Endodermal cell (in vitro differentiated cells): ENCODE results near the gene SMIM3. TPM values are rescaled to one million over a fixed set of nuclear protein-coding genes. Genes with fewer than 3 reads are reported as not detected.
"Not testable (repeated sequence)": the region's sequence is repeated elsewhere in the genome, so short reads cannot be mapped to it uniquely, and the experiment has no call there.

Experiments used
- DNase-seq: peaks from one replicate; pipeline ENCODE4 v3.0.0-alpha.2; 2017
- H3K27ac ChIP-seq: 2 replicates; pipeline ENCODE4 v1.5.1; 2013; ENCODE audit warnings: mild to moderate bottlenecking, low read depth, low read length, moderate library complexity
- H3K27me3 ChIP-seq: 2 replicates; pipeline ENCODE4 v1.6.1; 2013; ENCODE audit warnings: mild to moderate bottlenecking, low read length, moderate library complexity; ENCODE audit not compliant: insufficient read depth, control insufficient read depth, poor library complexity, severe bottlenecking
- H3K36me3 ChIP-seq: 2 replicates; pipeline ENCODE4 v1.7.0; 2013; ENCODE audit warnings: mild to moderate bottlenecking, low read length, moderate library complexity; ENCODE audit not compliant: control insufficient read depth, insufficient read depth
- H3K4me1 ChIP-seq: one replicate; pipeline ENCODE4 v1.7.0; 2013; ENCODE audit warnings: low read length; ENCODE audit not compliant: control insufficient read depth, insufficient read depth
- H3K4me3 ChIP-seq: 2 replicates; pipeline ENCODE4 v1.5.1; 2013; ENCODE audit warnings: mild to moderate bottlenecking, low read length, moderate library complexity
- H3K9ac ChIP-seq: 2 replicates; pipeline ENCODE4 v1.6.1; 2013; ENCODE audit warnings: mild to moderate bottlenecking, low read length, moderate library complexity; ENCODE audit not compliant: poor library complexity, severe bottlenecking; ENCODE audit errors: extremely low read depth
- H3K9me3 ChIP-seq: 2 replicates; pipeline ENCODE4 v1.6.1; 2013; ENCODE audit warnings: mild to moderate bottlenecking, low read length, moderate library complexity; ENCODE audit not compliant: control insufficient read depth
- H3K27ac Mint-ChIP-seq: 2 replicates; pipeline ENCODE4 v1.8.0; 2020; ENCODE audit warnings: mixed read lengths
- H3K27me3 Mint-ChIP-seq: 2 replicates; pipeline ENCODE4 v1.8.0; 2021; ENCODE audit warnings: mild to moderate bottlenecking, mixed read lengths; ENCODE audit not compliant: insufficient read depth
- H3K36me3 Mint-ChIP-seq: 2 replicates; pipeline ENCODE4 v1.8.0; 2020; ENCODE audit warnings: low read depth, mixed read lengths
- H3K4me1 Mint-ChIP-seq: 2 replicates; pipeline ENCODE4 v1.8.0; 2020; ENCODE audit warnings: mixed read lengths
- H3K4me3 Mint-ChIP-seq: 2 replicates; pipeline ENCODE4 v1.8.0; 2020; ENCODE audit warnings: mild to moderate bottlenecking, moderate library complexity, mixed read lengths
- H3K9me3 Mint-ChIP-seq: 2 replicates; pipeline ENCODE4 v1.8.0; 2020; ENCODE audit warnings: mild to moderate bottlenecking, mixed read lengths
- WGBS, 2 experiments: methylation state at CpG; one replicate each; pipeline versions ENCODE4 v1.1.5 to v1.1.7; 2013; ENCODE audit warnings: missing lambda C conversion rate in 2 of 2, mixed read lengths in 1 of 2; ENCODE audit not compliant: insufficient coverage in 1 of 2, insufficient read length in 1 of 2; 5-methylcytosine and 5-hydroxymethylcytosine counted together
- total RNA-seq, 2 donors: library from RNA; stranded (reverse); fragmentation: NEBNext Ultra II Directional in 1 of 2; extraction: Animal tissue kit (Norgen Biotek cat#: 25700) in 1 of 2; gene quantifications; 2 replicates in 1 of 2; 3 replicates in 1 of 2; pipeline ENCODE4 v1.2.1, GENCODE V29; 2021
- TF ChIP-seq, protein P1 (sequence below): fragments of 200-600 bp; sonication (generic); conservative IDR thresholded peaks from 2 replicates; pipeline ENCODE4 v1.5.0; 2021; ENCODE audit warnings: antibody characterized with exemption, mild to moderate bottlenecking

Gene SMIM3
- total RNA-seq, 2 donors from 2014 or later = 6.3 to 9.0 TPM

DNA sequence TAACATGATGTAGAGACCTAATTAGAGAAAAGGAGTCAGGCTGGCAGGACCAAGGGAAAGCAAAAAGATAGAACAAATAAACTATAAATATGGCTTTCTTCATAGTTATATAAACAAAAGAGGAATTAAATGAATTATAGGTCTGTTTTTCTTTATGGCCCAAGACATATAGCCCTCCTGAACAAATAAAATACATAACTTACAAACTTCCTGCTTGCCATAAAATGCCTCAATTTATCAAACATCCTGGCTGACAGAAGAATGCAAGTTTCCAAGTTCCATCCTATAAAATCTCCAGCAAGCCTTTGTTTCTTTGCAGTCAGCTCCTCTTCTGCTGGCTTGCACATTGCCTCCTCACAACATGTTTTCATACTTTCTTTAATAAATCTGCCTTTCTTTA is 36.5 kb downstream of the SMIM3 start:
- Mint-ChIP-seq H3K27me3 (peaks cover 7% of the 10 kb centered on the region), H3K36me3 (no peaks in the 10 kb centered on the region), H3K4me1 (peaks cover 5% of the 10 kb centered on the region), H3K27ac (no peak overlapping the region), H3K4me3 (no peak overlapping the region), H3K9me3 (peaks cover 30% of the 10 kb centered on the region)
- no peak overlapping the region for H3K27ac ChIP-seq
- H3K36me3 ChIP-seq = no peaks in the 10 kb centered on the region
- TF ChIP-seq, protein P1, sequence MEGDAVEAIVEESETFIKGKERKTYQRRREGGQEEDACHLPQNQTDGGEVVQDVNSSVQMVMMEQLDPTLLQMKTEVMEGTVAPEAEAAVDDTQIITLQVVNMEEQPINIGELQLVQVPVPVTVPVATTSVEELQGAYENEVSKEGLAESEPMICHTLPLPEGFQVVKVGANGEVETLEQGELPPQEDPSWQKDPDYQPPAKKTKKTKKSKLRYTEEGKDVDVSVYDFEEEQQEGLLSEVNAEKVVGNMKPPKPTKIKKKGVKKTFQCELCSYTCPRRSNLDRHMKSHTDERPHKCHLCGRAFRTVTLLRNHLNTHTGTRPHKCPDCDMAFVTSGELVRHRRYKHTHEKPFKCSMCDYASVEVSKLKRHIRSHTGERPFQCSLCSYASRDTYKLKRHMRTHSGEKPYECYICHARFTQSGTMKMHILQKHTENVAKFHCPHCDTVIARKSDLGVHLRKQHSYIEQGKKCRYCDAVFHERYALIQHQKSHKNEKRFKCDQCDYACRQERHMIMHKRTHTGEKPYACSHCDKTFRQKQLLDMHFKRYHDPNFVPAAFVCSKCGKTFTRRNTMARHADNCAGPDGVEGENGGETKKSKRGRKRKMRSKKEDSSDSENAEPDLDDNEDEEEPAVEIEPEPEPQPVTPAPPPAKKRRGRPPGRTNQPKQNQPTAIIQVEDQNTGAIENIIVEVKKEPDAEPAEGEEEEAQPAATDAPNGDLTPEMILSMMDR = no peak
- no peak overlapping the region for H3K4me3 ChIP-seq
- H3K9ac ChIP-seq = no peak overlapping the region
- H3K9me3 ChIP-seq = peaks cover 34% of the 10 kb centered on the region
- no peaks in the 10 kb centered on the region for H3K27me3 ChIP-seq
- DNase-seq = no peak
- no peaks in the 10 kb centered on the region for H3K4me1 ChIP-seq

DNA sequence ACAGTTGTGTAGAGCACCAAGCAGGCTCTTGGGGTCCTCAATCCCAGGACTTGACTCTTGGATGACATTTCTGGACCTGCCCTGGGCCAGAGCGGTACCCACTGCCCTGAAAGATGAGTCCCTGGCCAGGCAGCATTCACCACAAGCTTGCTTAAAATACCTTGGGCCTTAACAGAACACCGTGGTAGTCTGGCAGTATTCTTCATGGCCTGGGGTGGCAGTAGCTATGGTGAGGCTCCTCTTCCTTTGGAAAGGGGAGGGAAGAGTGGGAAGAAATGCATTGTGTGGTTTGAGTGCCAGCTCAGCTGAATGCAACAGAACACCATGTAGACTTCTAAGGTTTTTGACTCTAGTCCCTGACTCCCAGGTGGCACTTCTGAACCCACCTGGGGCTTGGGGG is 38.4 kb downstream of the SMIM3 start:
- peak; percentile 58 for DNase-seq
- H3K4me3 Mint-ChIP-seq = no peak overlapping the region
- no peak overlapping the region for H3K27ac Mint-ChIP-seq
- no peaks in the 10 kb centered on the region for H3K27me3 ChIP-seq
- no peaks in the 10 kb centered on the region for H3K36me3 ChIP-seq
- TF ChIP-seq, protein P1 = peak; percentile 32
- H3K9me3 Mint-ChIP-seq = peaks cover 37% of the 10 kb centered on the region
- WGBS, 2 experiments = 83% methylated on average over 2 of the region's 2 CpGs; no CpG with 5 or more reads in 1 of the 2 experiments
- no peak overlapping the region for H3K4me3 ChIP-seq
- no peak overlapping the region for H3K27ac ChIP-seq
- H3K36me3 Mint-ChIP-seq = no peaks in the 10 kb centered on the region
- peaks cover 23% of the 10 kb centered on the region for H3K9me3 ChIP-seq
- H3K4me1 Mint-ChIP-seq = peaks cover 5% of the 10 kb centered on the region
- H3K27me3 Mint-ChIP-seq = peaks cover 8% of the 10 kb centered on the region
- no peaks in the 10 kb centered on the region for H3K4me1 ChIP-seq
- H3K9ac ChIP-seq = no peak overlapping the region

DNA sequence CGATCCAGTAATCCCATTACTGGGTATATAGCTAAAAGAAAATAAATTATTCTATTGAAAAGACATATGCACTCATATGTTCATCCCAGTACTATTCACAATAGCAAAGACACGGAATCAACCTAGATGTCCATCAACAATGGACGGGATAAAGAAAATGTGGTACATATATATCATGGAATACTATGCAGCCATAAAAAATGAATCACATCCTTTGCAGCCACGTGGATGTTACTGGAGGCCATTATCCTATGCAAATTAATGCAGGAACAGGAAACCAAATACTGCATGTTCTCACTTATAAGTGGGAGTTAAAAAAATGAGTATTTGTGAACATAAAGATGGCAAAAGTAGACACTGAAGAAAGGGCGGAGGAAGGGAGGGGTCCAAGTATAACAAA is 51.2 kb downstream of the SMIM3 start:
- Mint-ChIP-seq H3K9me3 (peaks cover 38% of the 10 kb centered on the region), H3K4me3 (no peak overlapping the region), H3K36me3 (no peaks in the 10 kb centered on the region), H3K27me3 (peaks cover 4% of the 10 kb centered on the region), H3K4me1 (no peaks in the 10 kb centered on the region), H3K27ac (no peak overlapping the region)
- no peaks in the 10 kb centered on the region for H3K27me3 ChIP-seq
- no peak overlapping the region for H3K4me3 ChIP-seq
- no peaks in the 10 kb centered on the region for H3K4me1 ChIP-seq
- TF ChIP-seq, protein P1 = no peak
- H3K27ac ChIP-seq = no peak overlapping the region
- DNase-seq = no peak
- peaks cover 31% of the 10 kb centered on the region for H3K9me3 ChIP-seq
- H3K36me3 ChIP-seq = no peaks in the 10 kb centered on the region
- no peak overlapping the region for H3K9ac ChIP-seq
- WGBS, 2 experiments = 70% methylated on average over 5 of the region's 5 CpGs; no CpG with 5 or more reads in 1 of the 2 experiments

DNA sequence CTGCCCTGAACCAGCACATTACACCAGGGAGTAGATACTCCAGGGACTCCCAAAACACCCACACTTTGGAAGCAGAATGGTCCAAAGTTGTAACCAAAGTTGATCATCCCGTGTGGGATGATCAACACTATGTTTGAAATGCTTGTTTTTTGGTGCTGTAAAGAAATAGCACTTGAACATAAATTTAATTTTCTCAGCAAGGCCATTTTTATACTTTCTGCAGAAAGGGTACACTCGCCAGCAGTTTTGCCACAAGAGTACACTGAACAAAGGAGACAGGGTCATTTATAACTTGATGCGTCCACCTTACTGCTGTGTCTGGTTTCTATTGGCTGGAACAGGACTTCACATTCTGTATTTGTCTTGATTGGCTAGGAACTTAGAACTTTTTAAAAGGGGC is 53.3 kb downstream of the SMIM3 start:
- not testable (repeated sequence) for H3K4me1 Mint-ChIP-seq, H3K27ac Mint-ChIP-seq, H3K36me3 Mint-ChIP-seq, H3K4me1 ChIP-seq, H3K27ac ChIP-seq, H3K4me3 Mint-ChIP-seq, H3K27me3 ChIP-seq, H3K9ac ChIP-seq, DNase-seq, H3K27me3 Mint-ChIP-seq, H3K36me3 ChIP-seq, H3K4me3 ChIP-seq
- H3K9me3 Mint-ChIP-seq = peaks cover 38% of the 10 kb centered on the region
- peaks cover 33% of the 10 kb centered on the region for H3K9me3 ChIP-seq
- 70 to 80% methylated on average over 1 to 3 of the region's 3 CpGs for WGBS, 2 experiments
